Neural progenitor cell (in vitro differentiated cells): Measurements from ENCODE around the gene HBG2.

Experiments used
- EZH2 ChIP-seq: fragments of 200-600 bp; sonication (generic); IDR thresholded peaks from 2 replicates; pipeline ENCODE4 v1.6.1; 2017; ENCODE audit warnings: antibody characterized with exemption, mild to moderate bottlenecking, moderate library complexity
- TF ChIP-seq, protein P1 (sequence below): fragments of 200-600 bp; sonication (generic); IDR thresholded peaks from 2 replicates; pipeline ENCODE4 v1.5.1; 2017; ENCODE audit warnings: antibody characterized with exemption, mild to moderate bottlenecking

DNA sequence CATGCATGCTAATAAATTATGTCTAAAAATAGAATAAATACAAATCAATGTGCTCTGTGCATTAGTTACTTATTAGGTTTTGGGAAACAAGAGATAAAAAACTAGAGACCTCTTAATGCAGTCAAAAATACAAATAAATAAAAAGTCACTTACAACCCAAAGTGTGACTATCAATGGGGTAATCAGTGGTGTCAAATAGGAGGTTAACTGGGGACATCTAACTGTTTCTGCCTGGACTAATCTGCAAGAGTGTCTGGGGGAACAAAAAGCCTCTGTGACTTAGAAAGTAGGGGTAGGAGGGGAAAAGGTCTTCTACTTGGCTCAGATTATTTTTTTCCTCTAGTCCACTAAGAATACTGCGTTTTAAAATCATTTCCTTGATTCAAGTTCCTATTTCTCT, 26.9 kb downstream of the HBG2 start:
- TF ChIP-seq, protein P1, sequence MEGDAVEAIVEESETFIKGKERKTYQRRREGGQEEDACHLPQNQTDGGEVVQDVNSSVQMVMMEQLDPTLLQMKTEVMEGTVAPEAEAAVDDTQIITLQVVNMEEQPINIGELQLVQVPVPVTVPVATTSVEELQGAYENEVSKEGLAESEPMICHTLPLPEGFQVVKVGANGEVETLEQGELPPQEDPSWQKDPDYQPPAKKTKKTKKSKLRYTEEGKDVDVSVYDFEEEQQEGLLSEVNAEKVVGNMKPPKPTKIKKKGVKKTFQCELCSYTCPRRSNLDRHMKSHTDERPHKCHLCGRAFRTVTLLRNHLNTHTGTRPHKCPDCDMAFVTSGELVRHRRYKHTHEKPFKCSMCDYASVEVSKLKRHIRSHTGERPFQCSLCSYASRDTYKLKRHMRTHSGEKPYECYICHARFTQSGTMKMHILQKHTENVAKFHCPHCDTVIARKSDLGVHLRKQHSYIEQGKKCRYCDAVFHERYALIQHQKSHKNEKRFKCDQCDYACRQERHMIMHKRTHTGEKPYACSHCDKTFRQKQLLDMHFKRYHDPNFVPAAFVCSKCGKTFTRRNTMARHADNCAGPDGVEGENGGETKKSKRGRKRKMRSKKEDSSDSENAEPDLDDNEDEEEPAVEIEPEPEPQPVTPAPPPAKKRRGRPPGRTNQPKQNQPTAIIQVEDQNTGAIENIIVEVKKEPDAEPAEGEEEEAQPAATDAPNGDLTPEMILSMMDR = no peak
- TF ChIP-seq EZH2 = no peak
